CD4-positive, alpha-beta T cell (primary cell): ENCODE results near the gene ATXN7L3. TPM values are rescaled to one million over a fixed set of nuclear protein-coding genes. Genes with fewer than 3 reads are reported as not detected.

Experiments used
- ATAC-seq: fragments of 200-7000 bp; cut with Tn5 transposase; one replicate; pipeline ENCODE4 v1.10.0; 2022; ENCODE audit warnings: mild to moderate bottlenecking; ENCODE audit not compliant: poor library complexity
- CTCF ChIA-PET: fragments of 350-600 bp; sonication (Branson Sonifier 250); formaldehyde crosslinking; loops from one replicate; lab custom pipeline; 2021; ENCODE audit warnings: antibody characterized with exemption, inconsistent platforms; lab: Charles Lee
- POLR2A ChIA-PET: fragments of 350-600 bp; sonication (Branson Sonifier 250); formaldehyde crosslinking; loops from one replicate; lab custom pipeline; 2021; ENCODE audit warnings: antibody characterized with exemption, inconsistent platforms; lab: Charles Lee
- DNase-seq, 14 experiments: peaks; one replicate each; pipeline ENCODE4 v3.0.0-alpha.2; 2013 to 2020; ENCODE audit warnings: mixed read lengths in 2 of 14
- H3K27ac ChIP-seq, 2 donors: one replicate each; pipeline versions ENCODE4 v1.5.1 to v1.7.0; 2013; ENCODE audit warnings: low read length in 2 of 2, low read depth in 1 of 2, mild to moderate bottlenecking in 1 of 2
- H3K27me3 ChIP-seq, 2 experiments: 1 replicate in 1 of 2; 2 replicates in 1 of 2; pipeline versions ENCODE4 v1.6.1 to v1.7.0; 2013; ENCODE audit warnings: low read length in 2 of 2, control low read depth in 1 of 2, mild to moderate bottlenecking in 1 of 2, moderate library complexity in 1 of 2; ENCODE audit not compliant: insufficient read depth in 2 of 2, control insufficient read depth in 1 of 2
- H3K36me3 ChIP-seq: one replicate; pipeline ENCODE4 v1.6.1; 2013; ENCODE audit warnings: low read length, control low read depth; ENCODE audit not compliant: insufficient read depth
- H3K4me1 ChIP-seq: one replicate; pipeline ENCODE4 v1.6.1; 2013; ENCODE audit warnings: low read length, control low read depth; ENCODE audit not compliant: insufficient read depth
- H3K4me3 ChIP-seq: one replicate; pipeline ENCODE4 v1.5.1; 2013; ENCODE audit warnings: mild to moderate bottlenecking, low read length, moderate library complexity
- H3K9me3 ChIP-seq, 2 experiments: 1 replicate in 1 of 2; 2 replicates in 1 of 2; pipeline versions ENCODE4 v1.6.1 to v1.7.0; 2013; ENCODE audit warnings: low read length in 2 of 2, mild to moderate bottlenecking in 2 of 2, control low read depth in 1 of 2, moderate library complexity in 1 of 2; ENCODE audit not compliant: control insufficient read depth in 1 of 2, insufficient read depth in 1 of 2
- H3K27ac Mint-ChIP-seq: one replicate; pipeline ENCODE4 v1.8.0; 2020; ENCODE audit warnings: mixed read lengths
- H3K27me3 Mint-ChIP-seq: one replicate; pipeline ENCODE4 v1.8.0; 2021; ENCODE audit warnings: mixed read lengths
- H3K36me3 Mint-ChIP-seq: one replicate; pipeline ENCODE4 v1.8.0; 2021; ENCODE audit warnings: low read depth, mixed read lengths
- H3K4me1 Mint-ChIP-seq: one replicate; pipeline ENCODE4 v1.8.0; 2021; ENCODE audit warnings: low read depth, mixed read lengths
- H3K4me3 Mint-ChIP-seq: one replicate; pipeline ENCODE4 v1.8.0; 2020; ENCODE audit warnings: mild to moderate bottlenecking, mixed read lengths
- H3K9me3 Mint-ChIP-seq: one replicate; pipeline ENCODE4 v1.8.0; 2020; ENCODE audit warnings: mixed read lengths
- intact Hi-C, 2 experiments: fragments of 100-400 bp; cut with DNase I in 1 of 2; cut with micrococcal nuclease in 1 of 2; formaldehyde crosslinking; loops; one replicate each; pipeline versions ENCODE4 v1.15.1 to v1.9.0; 2023 to 2025; cut with DNase I, micrococcal nuclease
- total RNA-seq, 174 experiments: library from RNA in 2 of 174; stranded (reverse) in 2 of 174; gene quantifications; one replicate each; pipeline ENCODE4 v1.2.3 and lab custom pipeline; 2021 to 2026
- TF ChIP-seq, protein P1 (sequence below): fragments of 200-600 bp; IDR thresholded peaks from one replicate; pipeline ENCODE4 v1.8.0; 2022; ENCODE audit warnings: antibody characterized with exemption, mild to moderate bottlenecking

The ATXN7L3 gene
- total RNA-seq, 2 experiments from 2014 or later, result 85.2 to 99.2 TPM

DNA sequence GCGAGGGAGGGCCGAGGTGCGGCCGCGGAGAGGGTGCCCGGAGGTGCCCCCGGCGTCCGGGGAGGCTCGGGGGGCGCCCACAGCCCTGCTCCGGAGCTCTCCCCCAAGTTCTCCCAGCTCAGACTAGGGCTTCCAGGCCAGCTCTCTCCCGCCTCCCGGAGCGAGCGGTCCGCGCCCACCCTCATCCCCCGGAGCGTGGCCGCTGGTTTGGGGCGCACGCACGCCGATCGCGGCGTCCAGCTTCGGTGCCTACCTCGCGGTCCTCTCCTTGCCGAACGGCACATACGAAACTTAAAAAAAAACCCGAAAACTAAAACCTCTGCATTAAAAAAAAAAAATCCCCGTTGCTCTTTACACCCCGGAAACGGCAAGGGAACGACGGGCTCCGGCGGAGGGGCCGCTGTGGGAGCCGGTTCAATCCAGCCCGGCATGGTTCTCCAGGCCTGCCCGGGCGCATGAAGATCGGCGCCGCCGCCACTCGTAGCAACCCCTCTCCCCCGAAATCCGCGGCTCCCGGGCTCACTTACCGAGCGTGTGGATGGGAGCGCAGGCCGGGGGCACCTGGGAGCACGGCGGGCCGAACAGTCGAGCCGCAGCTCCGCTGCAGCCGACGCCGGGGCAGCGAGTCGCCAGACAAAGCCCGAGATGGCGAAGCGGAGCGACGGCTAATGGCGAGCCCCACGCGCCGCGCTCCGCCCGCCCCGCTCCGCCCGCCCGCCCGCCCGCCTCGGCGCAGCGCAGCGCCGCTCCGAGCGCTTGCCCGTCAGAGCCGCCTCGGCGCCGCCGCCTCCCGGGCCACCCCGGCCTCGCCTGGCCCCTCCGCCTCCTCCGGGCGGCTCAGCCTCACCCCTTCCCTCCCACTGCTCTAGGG, 20.8 kb upstream of the ATXN7L3 start:
- no peaks in the 10 kb centered on the region for H3K27me3 Mint-ChIP-seq
- DNase-seq (peak in 13 of 14 experiments; percentile 26 to 85 (median 59)), ATAC-seq (peak; percentile 28)
- peak overlapping the region; percentile 97 for H3K4me3 Mint-ChIP-seq
- POLR2A ChIA-PET, result interaction anchor here (0.7 to 10.5 kb wide), 28 partner anchors 9 to 1006 kb away, joined by 3 to 181 read pairs (median 7); partner anchors contain the start of genes ATXN7L3, GRN, HDAC5 and HEXIM1
- peak overlapping the region; percentile 73 to 91 for H3K27ac ChIP-seq
- TF ChIP-seq, protein P1, sequence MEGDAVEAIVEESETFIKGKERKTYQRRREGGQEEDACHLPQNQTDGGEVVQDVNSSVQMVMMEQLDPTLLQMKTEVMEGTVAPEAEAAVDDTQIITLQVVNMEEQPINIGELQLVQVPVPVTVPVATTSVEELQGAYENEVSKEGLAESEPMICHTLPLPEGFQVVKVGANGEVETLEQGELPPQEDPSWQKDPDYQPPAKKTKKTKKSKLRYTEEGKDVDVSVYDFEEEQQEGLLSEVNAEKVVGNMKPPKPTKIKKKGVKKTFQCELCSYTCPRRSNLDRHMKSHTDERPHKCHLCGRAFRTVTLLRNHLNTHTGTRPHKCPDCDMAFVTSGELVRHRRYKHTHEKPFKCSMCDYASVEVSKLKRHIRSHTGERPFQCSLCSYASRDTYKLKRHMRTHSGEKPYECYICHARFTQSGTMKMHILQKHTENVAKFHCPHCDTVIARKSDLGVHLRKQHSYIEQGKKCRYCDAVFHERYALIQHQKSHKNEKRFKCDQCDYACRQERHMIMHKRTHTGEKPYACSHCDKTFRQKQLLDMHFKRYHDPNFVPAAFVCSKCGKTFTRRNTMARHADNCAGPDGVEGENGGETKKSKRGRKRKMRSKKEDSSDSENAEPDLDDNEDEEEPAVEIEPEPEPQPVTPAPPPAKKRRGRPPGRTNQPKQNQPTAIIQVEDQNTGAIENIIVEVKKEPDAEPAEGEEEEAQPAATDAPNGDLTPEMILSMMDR, result no peak
- CTCF ChIA-PET, result interaction anchor here (0.6 to 2.5 kb wide), 12 partner anchors 10 to 125 kb away, joined by 3 to 33 read pairs (median 4); partner anchors contain the start of genes GRN and TMUB2
- H3K9me3 ChIP-seq, result no peaks in the 10 kb centered on the region
- H3K9me3 Mint-ChIP-seq, result no peaks in the 10 kb centered on the region
- peaks cover 44% of the 10 kb centered on the region for H3K4me1 ChIP-seq
- peak overlapping the region; percentile 92 for H3K27ac Mint-ChIP-seq
- peaks cover 9% of the 10 kb centered on the region for H3K36me3 ChIP-seq
- H3K36me3 Mint-ChIP-seq, result peaks cover 46% of the 10 kb centered on the region
- H3K27me3 ChIP-seq, result no peaks in the 10 kb centered on the region
- intact Hi-C loops, result loop anchor here in 1 of 2 experiments (2.0 kb wide), 2 partner anchors 28 to 104 kb away; partner anchors contain the start of gene SLC25A39
- H3K4me1 Mint-ChIP-seq, result peaks cover 39% of the 10 kb centered on the region
- H3K4me3 ChIP-seq, result peak overlapping the region; percentile 86

DNA sequence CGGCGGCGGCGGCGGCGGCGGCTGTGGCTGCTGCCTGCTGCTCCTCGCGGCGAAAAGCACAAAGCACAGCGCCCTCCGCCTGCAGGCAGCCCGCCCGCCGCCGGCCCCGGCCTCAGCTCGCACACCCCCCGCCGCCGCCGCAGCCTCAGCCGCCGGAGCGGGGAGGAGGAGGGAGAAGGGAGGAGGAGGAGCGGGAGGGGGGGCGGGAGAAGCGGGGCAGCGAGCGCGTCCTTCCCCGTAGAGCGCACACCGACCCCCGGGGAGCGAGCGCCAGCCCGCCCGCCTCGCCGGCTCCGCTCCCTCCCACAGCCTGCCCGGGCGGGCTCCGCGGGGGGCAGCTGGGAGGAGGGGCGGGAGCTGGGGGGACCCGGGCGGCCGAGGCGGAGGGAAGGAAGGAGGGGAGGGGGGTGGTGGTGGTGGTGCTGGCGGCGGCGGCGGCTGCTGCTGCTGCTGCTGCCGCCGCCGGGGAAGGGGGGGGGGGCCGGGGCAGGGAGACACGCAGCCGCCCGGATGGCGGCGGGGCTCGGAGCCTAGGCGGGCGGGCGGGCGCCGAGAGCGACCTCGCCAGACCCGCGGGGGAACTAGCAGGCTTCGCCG, 20.0 kb upstream of the ATXN7L3 start, which contains the start of gene UBTF:
TSS of gene UBTF (minus strand) at position 60 of the 597 bp plus-strand sequence. CDS start 1,446 bp downstream, outside the sequence.
- POLR2A ChIA-PET, result interaction anchor here (0.7 to 10.5 kb wide), 17 partner anchors 8 to 932 kb away, joined by 3 to 181 read pairs (median 12); partner anchors contain the start of genes ATXN7L3, GRN, HDAC5 and HEXIM1
- H3K4me3 ChIP-seq, result peak within 1 kb of the TSS; percentile 86

More for the DNA sequence above, 20.0 kb upstream of the ATXN7L3 start, which contains the start of gene UBTF:
- ATAC-seq (peak; percentile 41), DNase-seq (peak in 13 of 14 experiments; percentile 59 to 92 (median 78))
- peaks cover 47% of the 10 kb centered on the region for H3K4me1 Mint-ChIP-seq
- H3K27ac Mint-ChIP-seq, result peak within 1 kb of the TSS; percentile 92
- no peaks in the 10 kb centered on the region for H3K9me3 Mint-ChIP-seq
- H3K27ac ChIP-seq, result peak within 1 kb of the TSS; percentile 73 to 91
- H3K4me3 Mint-ChIP-seq, result peak within 1 kb of the TSS; percentile 97
- H3K9me3 ChIP-seq, result no peaks in the 10 kb centered on the region
- H3K36me3 ChIP-seq, result peaks cover 17% of the 10 kb centered on the region
- no peaks in the 10 kb centered on the region for H3K27me3 Mint-ChIP-seq
- CTCF ChIA-PET, result interaction anchor here (0.6 to 2.5 kb wide), 8 partner anchors 10 to 126 kb away, joined by 3 to 30 read pairs (median 4); partner anchors contain the start of genes GRN, SLC25A39 and TMUB2
- H3K4me1 ChIP-seq, result peaks cover 52% of the 10 kb centered on the region
- intact Hi-C loops, result loop anchor here in 1 of 2 experiments (2.0 kb wide), 3 partner anchors 21 to 105 kb away; partner anchors contain the start of genes ATXN7L3 and SLC25A39
- no peaks in the 10 kb centered on the region for H3K27me3 ChIP-seq
- TF ChIP-seq, protein P1, result no peak
- peaks cover 53% of the 10 kb centered on the region for H3K36me3 Mint-ChIP-seq
